ENCODE results near the gene OXNAD1.

- TF ChIP-seq EZH2 (IDR thresholded peaks at IDR 0.05; ENCODE audit: low read length, missing control alignments) = no peak
- TF ChIP-seq CTCF (conservative IDR thresholded peaks at IDR 0.05 in 1 of 2, IDR thresholded peaks at IDR 0.05 in 1 of 2; ENCODE audit: low read depth in 1 of 2, low read length in 2 of 2) = no peak
Measured at GRCh38 chr3:16338999-16339398, 74.0 kb downstream of the OXNAD1 start.
